MV-4-11 (cell line): Measurements from ENCODE around the gene RPS6KC1.
A peak's percentile ranks its signal among the peaks of the same experiment; 100 is the strongest.

Experiments used
- DNase-seq: peaks from one replicate; lab custom pipeline; 2025; lab: John Stamatoyannopoulos, UW

Gene RPS6KC1

DNA sequence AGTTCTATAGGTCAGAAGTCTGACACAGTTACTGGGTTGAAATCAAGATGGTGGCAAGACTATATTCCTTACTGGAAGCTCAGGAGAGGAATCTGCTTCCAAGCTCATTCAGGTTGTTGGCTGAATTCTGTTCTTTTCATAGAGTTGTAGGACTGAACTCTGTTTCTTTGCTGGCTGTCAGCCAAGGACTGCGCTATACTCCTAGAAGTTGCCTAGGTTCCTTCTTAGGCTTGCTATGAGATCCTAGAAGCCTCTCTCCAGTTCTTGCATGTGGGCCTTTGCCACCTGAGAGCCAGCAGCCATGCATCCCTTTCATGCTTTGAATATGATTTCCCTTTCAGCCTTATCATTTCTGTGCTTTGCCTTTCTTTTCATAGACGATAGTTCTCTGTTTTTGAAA lies 176.4 kb downstream of the RPS6KC1 start:
- no peak for DNase-seq

DNA sequence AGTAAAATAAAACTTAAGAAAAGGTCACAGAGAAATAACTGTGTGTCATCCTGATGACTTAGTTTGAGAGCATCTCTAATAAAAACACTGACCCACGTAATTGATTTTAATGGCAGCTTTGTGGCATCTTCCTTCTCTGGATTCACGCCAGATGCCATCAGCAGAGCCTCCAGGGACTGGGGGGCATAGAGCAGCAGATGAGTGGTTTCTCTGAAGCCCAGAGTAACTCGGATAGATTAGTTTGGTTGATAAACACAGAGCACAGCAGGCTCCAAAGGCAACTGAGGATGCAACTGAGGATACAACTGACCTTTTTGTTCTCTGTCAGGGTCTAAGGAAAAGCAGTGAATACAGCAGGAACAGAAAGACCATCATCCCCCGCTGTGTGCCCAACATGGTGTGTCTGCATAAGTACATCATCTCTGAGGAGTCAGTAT lies 180.8 kb downstream of the RPS6KC1 start:
- no peak for DNase-seq

DNA sequence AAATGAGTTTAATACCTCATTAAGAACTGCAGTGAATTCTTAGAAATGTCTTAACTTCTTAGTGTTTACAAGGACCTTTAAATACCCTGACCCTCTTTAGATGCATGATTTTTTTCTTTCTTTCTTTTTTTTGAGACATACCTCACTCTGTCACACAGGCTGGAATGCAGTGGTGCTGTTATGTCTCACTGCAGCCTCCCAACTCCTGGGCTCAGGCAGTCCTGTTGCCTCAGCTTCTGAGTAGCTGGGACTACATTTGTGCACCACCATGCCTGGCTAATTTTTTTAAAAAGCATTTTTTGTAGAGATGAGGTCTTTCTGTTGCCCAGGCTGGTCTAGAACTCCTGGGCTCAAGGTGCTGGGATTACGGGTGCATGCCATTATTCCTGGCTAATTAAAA lies 191.8 kb downstream of the RPS6KC1 start:
- no peak for DNase-seq

DNA sequence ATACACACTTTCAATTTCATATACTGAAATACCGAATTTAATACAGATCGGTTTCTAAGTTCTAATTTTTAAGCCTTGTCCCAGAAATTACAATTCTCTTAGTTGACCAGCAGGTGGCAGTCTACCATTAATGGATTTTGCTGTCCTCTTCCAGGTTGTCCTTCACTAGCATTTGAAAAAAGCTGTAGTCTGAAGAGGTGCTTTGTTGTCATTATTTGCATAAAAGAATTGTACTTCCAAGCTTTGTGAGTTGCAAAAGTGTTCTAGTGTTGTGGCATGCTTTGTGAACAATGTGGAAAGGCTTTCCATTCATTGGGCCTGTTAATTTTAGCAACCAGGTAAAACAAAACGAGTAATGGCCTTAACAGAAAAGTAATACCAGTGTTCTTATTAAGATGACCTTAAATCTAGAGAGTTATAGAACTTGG lies 193.6 kb downstream of the RPS6KC1 start:
- DNase-seq, result peak; percentile 34

DNA sequence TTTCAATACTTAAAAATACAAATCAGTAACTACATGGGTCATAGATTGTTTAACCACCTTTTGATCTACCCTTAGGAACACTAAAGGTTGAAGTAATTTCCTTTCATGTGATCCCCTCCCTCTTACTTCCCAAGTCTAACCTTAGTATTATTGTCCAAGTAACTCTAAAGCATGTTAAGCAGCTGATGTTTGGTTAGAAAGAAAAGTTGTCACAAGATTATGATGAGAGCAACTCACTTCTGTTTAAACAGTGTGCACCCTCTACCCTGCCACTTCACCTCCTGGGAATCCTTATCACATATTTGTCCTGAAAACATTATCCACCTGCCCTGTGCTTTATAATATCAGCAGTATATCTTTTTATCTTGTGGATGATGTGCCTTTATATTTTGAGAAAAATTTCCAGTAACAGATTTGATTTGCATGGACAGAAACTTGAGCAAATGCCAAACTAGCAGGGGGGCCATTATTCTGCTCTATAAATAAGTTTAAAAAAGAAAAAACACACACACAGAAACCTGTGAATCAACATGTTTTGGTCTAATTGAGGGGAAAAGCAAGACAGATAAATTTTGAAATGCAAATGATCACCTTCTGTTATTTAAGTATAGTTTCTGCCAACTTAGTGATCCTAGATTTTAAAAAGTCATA lies 194.3 kb downstream of the RPS6KC1 start:
- DNase-seq, result no peak

DNA sequence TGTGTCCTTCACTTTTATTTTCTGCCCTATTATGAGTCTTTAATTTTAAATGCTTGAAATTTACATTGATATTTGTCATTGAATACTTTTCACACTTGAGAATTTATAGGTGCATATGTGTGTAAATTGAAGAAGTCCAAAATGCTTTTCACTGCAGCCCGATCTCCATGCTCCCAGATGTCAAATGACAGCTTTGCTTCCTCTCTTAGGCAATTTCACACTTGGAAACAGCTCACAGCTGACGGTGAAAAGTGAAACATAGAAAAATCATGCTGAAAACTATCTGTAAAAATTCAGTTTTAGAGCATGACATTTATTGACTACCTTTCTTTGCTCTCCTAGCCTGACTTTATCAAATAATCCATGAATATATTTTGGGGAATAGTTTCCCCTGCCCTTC lies 196.0 kb downstream of the RPS6KC1 start:
- no peak for DNase-seq

DNA sequence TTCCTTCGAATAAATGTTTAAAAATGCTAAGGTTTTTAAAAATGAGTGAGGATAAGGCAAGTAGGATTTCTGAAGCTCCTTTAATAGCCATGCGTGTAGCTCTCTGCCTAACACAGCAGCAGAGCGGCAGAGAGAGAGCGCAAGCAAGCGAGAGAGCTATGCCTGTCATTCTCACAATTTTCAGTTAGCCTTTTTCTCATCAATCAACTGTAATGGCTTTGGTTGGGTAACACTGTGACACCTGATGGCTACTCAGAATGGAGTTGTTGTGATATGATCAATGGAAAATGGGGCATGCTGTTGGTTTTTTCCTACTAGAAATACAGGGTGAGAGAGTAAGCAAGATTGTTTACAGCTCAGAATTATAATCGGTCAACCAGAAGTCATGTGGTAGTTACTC lies 198.4 kb downstream of the RPS6KC1 start:
- DNase-seq, result no peak

DNA sequence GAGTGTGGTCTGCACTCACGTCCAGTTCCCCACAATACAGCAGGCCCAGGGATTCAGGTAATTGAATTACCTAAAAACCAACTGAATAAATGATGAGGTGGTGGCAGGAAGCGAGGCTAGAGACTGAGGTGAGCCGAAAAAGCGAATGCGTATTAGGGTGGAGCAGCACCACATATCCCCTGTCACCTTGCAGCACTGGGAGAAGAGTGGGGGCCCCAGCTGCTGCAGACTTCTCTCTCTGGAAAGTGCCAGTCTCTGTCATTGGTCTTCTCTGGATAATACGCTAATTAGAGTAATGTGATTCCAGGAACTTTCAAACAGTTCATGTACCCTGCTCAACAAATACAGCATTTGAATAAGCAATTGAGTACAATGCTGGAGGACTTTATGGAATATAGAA lies 199.0 kb downstream of the RPS6KC1 start:
- no peak for DNase-seq

DNA sequence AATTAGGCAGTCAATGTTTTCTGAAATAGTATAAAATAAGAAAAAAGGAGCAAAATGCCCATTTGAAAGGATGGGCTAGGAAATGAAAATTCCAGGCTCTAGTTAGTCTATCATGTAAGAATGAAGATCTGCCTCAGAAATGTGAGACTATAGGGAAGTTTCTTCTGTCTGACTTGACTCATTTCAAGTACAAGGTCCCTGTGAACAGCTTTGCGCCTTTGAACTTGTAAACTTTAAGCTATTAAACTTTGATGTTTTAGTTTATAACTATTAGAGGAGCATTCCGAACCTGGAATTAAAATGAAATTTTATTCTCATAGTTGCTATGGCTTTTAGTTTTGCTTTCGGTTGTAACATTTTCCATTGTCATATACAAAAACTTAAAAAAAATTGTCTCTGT lies 199.4 kb downstream of the RPS6KC1 start:
- DNase-seq, result no peak

DNA sequence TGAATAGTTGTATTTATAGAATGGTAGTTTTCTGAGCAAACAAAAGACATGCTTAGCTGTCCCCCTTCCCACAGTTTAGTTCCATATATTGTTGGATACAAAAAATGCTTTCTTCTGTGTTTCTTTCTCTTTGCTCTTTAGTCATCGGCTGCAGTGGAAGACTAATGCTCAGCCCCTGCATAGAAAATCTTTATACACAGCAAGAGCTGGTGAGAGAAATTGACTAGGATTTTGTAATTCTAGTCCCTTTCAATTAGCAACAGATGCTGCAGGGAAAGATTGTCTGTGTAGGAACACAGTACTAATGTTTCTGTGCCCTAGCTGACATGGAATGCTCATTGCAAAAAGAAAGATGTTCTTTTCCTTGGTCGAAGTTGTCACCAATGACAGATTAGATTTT lies 200.9 kb downstream of the RPS6KC1 start:
- DNase-seq, result no peak

DNA sequence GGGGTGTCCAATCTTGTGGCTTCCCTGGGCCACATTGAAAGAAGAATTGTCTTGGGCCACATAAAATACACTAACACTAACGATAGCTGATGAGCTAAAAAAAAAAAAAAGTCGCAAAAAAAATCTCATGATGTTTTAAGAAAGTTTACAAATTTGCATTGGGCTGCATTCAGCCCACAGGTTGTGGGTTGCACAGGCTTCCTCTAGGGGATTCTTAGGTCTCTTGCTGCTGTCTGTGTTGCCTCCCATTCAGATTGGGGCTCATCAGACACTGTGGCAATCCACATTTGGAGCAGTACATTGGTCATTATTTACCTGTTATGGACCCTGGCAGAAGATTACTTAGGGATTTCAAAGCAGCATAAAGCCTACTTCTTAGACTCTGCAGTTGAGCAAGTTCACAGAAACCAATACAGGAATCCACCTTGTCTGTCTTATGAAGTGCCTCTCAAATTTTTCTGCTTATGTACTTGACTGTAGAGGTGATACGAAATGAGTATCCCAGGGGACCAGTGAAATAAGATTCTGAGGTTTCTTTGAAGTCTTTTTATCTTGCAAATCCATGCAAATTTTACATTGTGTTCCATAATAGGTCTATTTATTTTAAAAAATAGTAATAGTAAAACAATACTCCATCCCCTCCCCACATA lies 205.5 kb downstream of the RPS6KC1 start:
- DNase-seq, result no peak

DNA sequence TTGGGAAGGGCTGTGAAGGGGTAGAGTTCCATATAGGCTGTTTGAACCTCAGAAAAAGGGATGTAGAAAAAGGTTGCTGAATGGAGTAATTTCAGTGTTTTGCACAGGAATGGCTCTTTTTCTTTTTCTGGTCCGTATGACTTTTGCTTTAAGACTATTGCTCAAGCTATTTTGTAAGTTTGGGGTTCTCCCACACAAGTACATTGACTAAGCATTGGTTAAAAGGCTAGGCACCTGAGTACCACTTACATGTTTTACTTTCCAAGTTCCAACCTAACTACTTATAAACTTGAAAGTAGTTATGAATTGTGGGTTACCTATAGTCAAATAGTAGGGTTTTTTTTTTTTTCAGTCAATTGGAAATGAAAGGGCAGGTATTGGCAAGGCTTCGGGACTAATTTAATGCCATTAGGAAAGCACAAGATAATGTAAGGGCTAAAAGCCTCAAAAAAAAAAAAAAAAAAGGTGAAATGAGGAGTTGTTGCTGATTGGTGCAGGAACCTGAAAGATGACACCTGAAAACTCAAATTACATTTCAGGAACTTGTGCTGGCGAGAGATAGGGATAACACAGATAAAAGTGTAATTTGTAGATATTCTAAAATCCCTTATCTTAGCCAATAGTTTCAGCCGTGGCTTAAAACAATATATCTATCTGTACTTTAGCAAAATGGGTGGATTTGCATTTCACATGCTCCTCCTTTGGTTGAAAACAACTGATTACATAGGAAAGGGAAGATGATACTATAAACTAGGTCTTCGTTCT lies 209.5 kb downstream of the RPS6KC1 start:
- no peak for DNase-seq

DNA sequence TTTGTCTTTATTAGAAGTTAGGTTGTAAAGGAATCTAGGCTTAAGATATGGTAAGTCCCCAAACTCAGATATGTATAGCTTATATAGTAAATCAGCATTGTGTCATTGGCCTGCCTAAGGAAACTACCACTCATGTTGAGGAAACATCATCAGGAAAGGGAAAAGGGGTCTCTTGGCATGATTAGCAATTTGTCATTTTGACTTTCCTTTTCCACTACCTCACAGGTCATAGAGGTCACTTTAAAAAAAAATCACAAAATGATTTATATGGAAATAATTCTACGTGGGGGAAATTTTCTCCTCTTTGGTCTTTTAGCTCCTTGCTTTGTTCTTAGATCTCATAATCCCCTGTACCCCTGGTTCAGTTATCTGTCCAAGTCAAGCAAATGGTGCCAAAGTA lies 213.5 kb downstream of the RPS6KC1 start:
- no peak for DNase-seq

DNA sequence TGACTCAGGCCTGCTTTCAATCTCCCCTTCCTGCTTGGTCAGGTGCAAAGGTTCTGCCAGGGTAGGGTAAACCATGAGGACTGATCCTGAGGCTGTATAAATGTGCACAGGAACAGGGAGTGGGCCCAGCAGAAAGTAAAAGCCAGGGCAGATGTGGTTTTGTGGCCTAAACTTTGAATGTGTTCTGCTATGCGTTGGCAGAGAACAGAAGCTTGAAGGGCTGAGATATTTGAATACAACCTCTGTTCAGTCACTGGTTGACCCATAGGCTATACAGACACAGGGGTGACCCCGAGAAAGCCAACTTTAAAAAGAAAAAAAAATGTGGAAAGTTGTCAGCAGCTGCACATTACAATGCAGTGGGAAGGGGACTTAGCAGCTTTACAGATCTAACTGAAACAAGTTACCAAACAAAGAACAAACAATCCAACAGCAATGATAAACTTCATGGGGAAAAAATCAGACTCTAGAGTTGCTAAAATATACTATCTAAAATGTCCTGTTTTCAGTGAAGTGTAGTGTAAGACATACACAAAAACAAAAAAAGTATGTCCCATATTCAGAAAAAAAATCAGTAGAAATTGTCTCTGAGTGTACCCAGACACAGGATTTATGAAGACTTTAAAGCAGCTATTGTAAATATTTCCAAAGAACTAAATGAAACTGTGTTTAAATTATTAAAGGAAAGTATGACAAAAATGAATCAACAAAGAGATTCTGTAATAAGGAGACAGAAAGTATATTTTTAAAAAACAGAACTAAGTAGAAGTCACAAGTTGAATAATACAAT lies 216.1 kb downstream of the RPS6KC1 start:
- DNase-seq, result peak; percentile 10

DNA sequence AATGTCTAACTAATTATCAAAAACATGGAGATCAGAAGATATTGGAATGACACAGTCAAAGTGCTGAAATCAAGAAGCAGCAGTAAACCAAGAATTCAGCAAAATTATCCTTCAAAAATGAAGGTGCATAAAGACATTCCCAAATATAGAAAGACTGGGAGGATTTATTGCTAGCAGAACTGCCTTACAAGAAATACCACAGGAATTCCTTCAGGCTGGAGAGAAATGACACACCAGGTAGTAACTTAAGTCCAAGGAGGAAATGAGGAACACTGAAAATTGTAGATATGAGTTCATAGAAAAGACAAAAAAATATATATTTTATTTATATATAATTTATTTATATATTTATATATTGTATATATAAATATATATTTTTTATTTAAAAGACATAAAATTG lies 217.2 kb downstream of the RPS6KC1 start:
- DNase-seq, result no peak

DNA sequence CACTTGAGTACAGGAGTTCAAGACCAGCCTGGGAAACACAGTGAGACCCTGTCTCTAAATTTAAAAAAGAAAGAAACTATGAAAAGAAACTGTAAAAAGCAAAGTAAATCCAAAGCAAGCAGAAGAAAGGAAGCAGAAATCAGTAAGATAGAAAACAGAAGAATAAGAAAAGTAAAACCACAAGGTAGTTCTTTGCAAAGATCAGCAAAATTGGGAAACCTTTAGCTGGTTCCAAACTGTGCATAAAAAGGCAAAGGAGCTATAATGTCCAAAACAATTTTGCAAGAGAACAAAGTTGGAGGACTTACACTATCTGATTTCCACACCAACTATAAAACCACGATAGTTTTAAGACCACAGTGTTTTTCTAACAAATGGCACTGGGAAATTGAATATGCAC lies 218.8 kb downstream of the RPS6KC1 start:
- no peak for DNase-seq

DNA sequence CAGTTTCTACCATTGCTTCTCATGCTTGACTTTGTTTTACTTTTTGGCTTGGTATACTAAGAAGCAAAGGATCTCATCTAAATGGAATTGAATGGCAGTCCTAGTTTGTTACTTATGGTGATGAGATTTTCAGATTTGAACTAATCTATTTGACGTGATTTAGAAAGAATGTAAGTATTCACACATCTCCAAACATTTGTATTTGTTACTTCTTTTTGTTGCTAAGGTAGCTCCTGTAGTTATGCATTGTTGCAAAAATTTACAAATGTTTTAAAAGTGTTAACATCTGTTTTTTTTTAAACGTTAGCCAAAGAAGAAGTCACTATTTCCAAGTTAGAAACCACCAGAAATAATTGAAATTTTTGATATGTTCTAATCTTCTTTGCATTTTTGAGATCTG lies 222.5 kb downstream of the RPS6KC1 start:
- no peak for DNase-seq

DNA sequence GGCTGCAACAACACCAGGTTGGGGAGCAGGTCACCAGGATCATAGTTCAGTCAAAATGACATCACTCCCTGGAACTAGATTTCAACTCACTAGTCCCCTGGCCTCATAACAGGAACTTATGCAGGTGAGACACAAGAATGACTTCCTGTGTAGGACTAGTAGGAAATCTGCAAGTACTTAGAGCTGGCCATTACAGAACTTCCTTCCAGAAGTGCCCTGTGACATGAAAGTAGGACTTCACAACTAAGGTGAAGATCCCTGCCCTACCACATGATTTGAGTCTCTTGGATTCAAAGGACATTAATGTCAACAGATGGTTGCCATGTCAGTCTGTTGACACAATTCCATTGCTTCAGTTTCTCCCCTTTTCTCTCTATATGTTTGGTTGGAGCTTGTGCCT lies 223.1 kb downstream of the RPS6KC1 start:
- no peak for DNase-seq

DNA sequence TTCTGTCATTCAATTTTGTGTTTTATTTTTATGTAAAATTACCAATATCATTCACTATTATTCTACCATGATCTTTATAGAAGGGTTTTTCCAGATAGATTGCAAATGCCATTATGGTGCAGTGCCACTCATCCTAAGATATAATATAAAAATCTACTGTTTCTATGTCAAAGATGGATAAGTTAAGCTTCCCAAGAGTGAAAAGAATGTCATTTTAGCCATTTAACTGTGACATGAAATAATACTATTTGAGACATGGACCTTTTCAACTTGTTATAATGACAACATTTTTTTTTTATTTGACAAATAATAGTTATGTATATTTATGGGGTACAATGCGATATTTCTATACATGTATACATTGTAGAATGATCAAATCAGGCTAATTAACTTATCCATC lies 224.3 kb downstream of the RPS6KC1 start:
- DNase-seq, result no peak

DNA sequence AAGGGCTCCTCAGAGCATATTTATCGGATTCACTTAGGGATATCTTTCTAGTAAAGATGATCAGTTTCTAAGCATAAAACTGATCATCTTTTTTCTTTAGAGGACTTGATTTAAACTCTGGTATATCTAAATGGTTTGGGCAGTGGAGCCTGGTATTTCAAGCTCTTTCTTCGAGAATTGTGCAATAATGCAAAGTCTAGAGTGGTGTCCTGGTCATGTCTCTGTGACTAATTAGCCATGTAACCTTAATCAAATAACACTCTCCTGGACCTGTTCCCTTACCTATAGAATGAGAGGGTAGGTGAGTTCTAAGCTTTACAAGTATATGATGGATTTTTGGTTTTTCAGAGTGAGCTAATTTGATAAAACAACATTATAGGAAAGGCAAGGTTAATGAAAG lies 225.2 kb downstream of the RPS6KC1 start:
- no peak for DNase-seq

DNA sequence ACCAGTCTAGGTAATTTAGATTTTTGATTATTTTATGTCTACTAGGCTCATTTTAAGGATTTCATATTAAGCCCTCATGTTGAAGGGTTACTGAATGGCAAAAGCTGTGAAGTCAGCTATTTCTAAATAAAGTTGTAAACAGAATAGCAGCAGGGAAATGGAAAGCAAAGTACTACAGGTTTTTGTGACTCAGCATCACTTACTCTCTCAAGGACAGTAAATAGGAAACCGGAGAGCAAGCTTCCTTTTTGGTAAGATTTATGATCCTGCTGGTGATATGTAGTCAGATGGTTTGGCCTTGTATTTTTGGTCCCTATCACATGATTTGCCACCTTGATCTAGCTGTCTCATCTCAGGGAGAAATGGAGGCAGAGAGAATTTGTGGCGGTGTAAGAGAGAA lies 226.0 kb downstream of the RPS6KC1 start:
- DNase-seq, result no peak

DNA sequence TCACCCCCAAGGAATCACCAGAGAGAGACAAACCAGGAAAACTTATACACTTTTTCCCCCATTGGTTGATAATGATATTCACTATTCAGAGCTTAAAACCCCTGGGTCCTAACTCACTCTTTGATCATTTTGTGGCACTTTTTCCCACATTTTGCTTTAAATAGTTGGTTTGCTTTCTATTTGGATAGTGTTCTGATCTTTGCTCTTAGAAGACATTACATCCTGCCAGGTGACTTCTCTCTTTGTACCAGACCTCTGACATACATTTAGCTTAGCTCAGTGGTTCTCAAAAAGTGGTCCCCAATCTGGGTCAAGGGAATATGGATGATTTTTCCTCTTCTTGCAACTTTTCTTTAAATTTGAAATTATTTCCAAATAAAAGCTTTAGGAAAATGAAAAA lies 228.4 kb downstream of the RPS6KC1 start:
- DNase-seq, result no peak
